Ishikawa (cell line): ENCODE data around the gene GABRD.

ENCODE experiments used
- CEBPB ChIP-seq: IDR thresholded peaks from 2 replicates; pipeline ENCODE4 v1.6.1; 2012
- CREB1 ChIP-seq: IDR thresholded peaks from 2 replicates; pipeline ENCODE4 v1.6.1; 2012; ENCODE audit warnings: low read depth
- EGR1 ChIP-seq: IDR thresholded peaks from 2 replicates; pipeline ENCODE4 v1.6.1; 2012
- EP300 ChIP-seq: IDR thresholded peaks from 2 replicates; pipeline ENCODE4 v1.6.1; 2012; ENCODE audit warnings: borderline replicate concordance
- FOXM1 ChIP-seq: IDR thresholded peaks from 2 replicates; pipeline ENCODE4 v1.6.1; 2012; ENCODE audit warnings: low read depth, borderline replicate concordance
- MAX ChIP-seq: IDR thresholded peaks from 2 replicates; pipeline ENCODE4 v1.6.1; 2012
- NFIC ChIP-seq: IDR thresholded peaks from 2 replicates; pipeline ENCODE4 v1.6.1; 2012
- RAD21 ChIP-seq: IDR thresholded peaks from 2 replicates; pipeline ENCODE4 v1.6.1; 2012; ENCODE audit warnings: low read depth
- REST ChIP-seq: IDR thresholded peaks from 2 replicates; pipeline ENCODE4 v1.6.1; 2012; ENCODE audit warnings: low read depth, mild to moderate bottlenecking
- TAF1 ChIP-seq: IDR thresholded peaks from 2 replicates; pipeline ENCODE4 v1.6.1; 2012; ENCODE audit warnings: low read depth, mild to moderate bottlenecking
- TCF12 ChIP-seq: IDR thresholded peaks from 2 replicates; pipeline ENCODE4 v1.6.1; 2012; ENCODE audit warnings: low read depth
- TEAD4 ChIP-seq: IDR thresholded peaks from 2 replicates; pipeline ENCODE4 v1.6.1; 2012
- USF1 ChIP-seq: IDR thresholded peaks from 2 replicates; pipeline ENCODE4 v1.6.1; 2012
- YY1 ChIP-seq: IDR thresholded peaks from 2 replicates; pipeline ENCODE4 v1.6.1; 2012; ENCODE audit warnings: low read depth
- ZBTB7A ChIP-seq: IDR thresholded peaks from 2 replicates; pipeline ENCODE4 v1.6.1; 2012; ENCODE audit warnings: low read depth

GABRD gene

GRCh38 chr1:2065699-2066098, 46.6 kb downstream of the GABRD start:
- TF ChIP-seq RAD21 (no peak), USF1 (no peak), FOXM1 (no peak), EP300 (no peak), ZBTB7A (no peak), CEBPB (no peak), MAX (no peak), EGR1 (no peak), CREB1 (no peak), TAF1 (no peak), TEAD4 (no peak), YY1 (no peak), TCF12 (no peak)

- TF ChIP-seq TAF1 (no peak), CREB1 (no peak), EP300 (no peak), ZBTB7A (no peak), EGR1 (no peak), CEBPB (no peak), TCF12 (no peak), USF1 (no peak), NFIC (no peak), MAX (no peak), RAD21 (no peak)
Observed at GRCh38 chr1:2067393-2067792, 48.2 kb downstream of the GABRD start.

GRCh38 chr1:2067981-2068380, 48.8 kb downstream of the GABRD start:
- TF ChIP-seq USF1 (no peak), EP300 (no peak), FOXM1 (no peak), TEAD4 (no peak), CEBPB (no peak), YY1 (no peak), CREB1 (no peak), REST (no peak), TCF12 (no peak)

- TF ChIP-seq YY1 (no peak), REST (no peak), USF1 (no peak), NFIC (no peak)
Observed at GRCh38 chr1:2068951-2069350, 49.8 kb downstream of the GABRD start.

- TF ChIP-seq FOXM1 (no peak), ZBTB7A (no peak), USF1 (no peak), EGR1 (no peak), NFIC (no peak), TEAD4 (no peak), TCF12 (no peak), RAD21 (no peak), CREB1 (no peak), MAX (no peak), YY1 (no peak), EP300 (no peak), REST (no peak), CEBPB (no peak), TAF1 (no peak)
Observed at GRCh38 chr1:2070016-2070415, 50.9 kb downstream of the GABRD start.
